GM23338 (cell line): ENCODE data around the gene PPCDC. TPM values are rescaled to one million over a fixed set of nuclear protein-coding genes. Genes with fewer than 3 reads are reported as not detected.
A peak's percentile ranks its signal among the peaks of the same experiment; 100 is the strongest.

Source experiments
- ATAC-seq: fragments of 200-7000 bp; cut with Tn5 transposase; 3 replicates; pipeline ENCODE4 v1.9.1; 2020
- DNase-seq: peaks from one replicate; pipeline ENCODE4 v3.0.0-alpha.2; 2015; ENCODE audit warnings: low spot score
- H2AFZ ChIP-seq: fragments of 200-600 bp; sonication (generic); 2 replicates; pipeline ENCODE4 v1.8.0; 2016; ENCODE audit warnings: antibody characterized with exemption, mild to moderate bottlenecking, moderate library complexity
- H3F3A ChIP-seq: fragments of 200-600 bp; sonication (generic); replicated peaks from 2 replicates; pipeline ENCODE4 v1.8.0; 2017; ENCODE audit warnings: antibody characterized with exemption, mixed run types, low read depth
- H3K27ac ChIP-seq: fragments of 200-600 bp; sonication (generic); 2 replicates; pipeline ENCODE4 v1.6.1; 2016; ENCODE audit warnings: low read depth
- H3K27me3 ChIP-seq: fragments of 200-600 bp; sonication (generic); 2 replicates; pipeline ENCODE4 v1.8.0; 2016; ENCODE audit warnings: mild to moderate bottlenecking, mixed run types, moderate library complexity; ENCODE audit not compliant: insufficient read depth
- H3K36me3 ChIP-seq: fragments of 200-600 bp; sonication (generic); 2 replicates; pipeline ENCODE4 v1.8.0; 2016; ENCODE audit warnings: mild to moderate bottlenecking; ENCODE audit not compliant: insufficient read depth
- H3K4me1 ChIP-seq: fragments of 200-600 bp; sonication (generic); 2 replicates; pipeline ENCODE4 v1.8.0; 2016; ENCODE audit warnings: mild to moderate bottlenecking, moderate library complexity; ENCODE audit not compliant: insufficient read depth
- H3K4me2 ChIP-seq: fragments of 200-600 bp; sonication (generic); 2 replicates; pipeline ENCODE4 v1.7.1; 2017; ENCODE audit warnings: mixed run types
- H3K4me3 ChIP-seq: fragments of 200-600 bp; sonication (generic); 2 replicates; pipeline ENCODE4 v1.6.1; 2016; ENCODE audit warnings: mixed run types
- H3K79me2 ChIP-seq: fragments of 200-600 bp; sonication (generic); replicated peaks from 2 replicates; pipeline ENCODE4 v1.8.0; 2017; ENCODE audit warnings: mild to moderate bottlenecking; ENCODE audit not compliant: insufficient read depth
- H3K9me2 ChIP-seq: fragments of 200-600 bp; sonication (generic); 2 replicates; pipeline ENCODE4 v1.8.0; 2017; ENCODE audit not compliant: insufficient read depth
- H4K20me1 ChIP-seq: fragments of 200-600 bp; sonication (generic); replicated peaks from 2 replicates; pipeline ENCODE4 v1.8.0; 2017; ENCODE audit warnings: mild to moderate bottlenecking; ENCODE audit not compliant: insufficient read depth
- H3K27ac Mint-ChIP-seq: 2 replicates; pipeline ENCODE4 v1.8.0; 2020; ENCODE audit warnings: inconsistent platforms, mild to moderate bottlenecking, moderate library complexity, mixed read lengths
- H3K27me3 Mint-ChIP-seq: 3 replicates; pipeline ENCODE4 v1.8.0; 2022; ENCODE audit warnings: low read depth, mild to moderate bottlenecking, moderate library complexity, mixed read lengths, inconsistent platforms; ENCODE audit not compliant: insufficient read depth, poor library complexity
- H3K36me3 Mint-ChIP-seq: 3 replicates; pipeline ENCODE4 v1.8.0; 2021; ENCODE audit warnings: low read depth, mild to moderate bottlenecking, inconsistent platforms, moderate library complexity, mixed read lengths
- H3K4me1 Mint-ChIP-seq: 3 replicates; pipeline ENCODE4 v1.8.0; 2020; ENCODE audit warnings: mild to moderate bottlenecking, inconsistent platforms, mixed read lengths
- H3K4me3 Mint-ChIP-seq: 3 replicates; pipeline ENCODE4 v1.8.0; 2021; ENCODE audit warnings: moderate library complexity, mild to moderate bottlenecking, inconsistent platforms, mixed read lengths
- H3K9me3 Mint-ChIP-seq: 3 replicates; pipeline ENCODE4 v1.8.0; 2020; ENCODE audit warnings: moderate library complexity, mild to moderate bottlenecking, inconsistent platforms, mixed read lengths
- CREB1 ChIP-seq: fragments of 250-450 bp; sonication (Bioruptor Pico); IDR thresholded peaks from 2 replicates; pipeline ENCODE4 v1.5.0; 2020; ENCODE audit warnings: low read depth, mild to moderate bottlenecking, moderate library complexity
- EZH2phosphoT487 ChIP-seq: fragments of 200-600 bp; sonication (generic); IDR thresholded peaks from one replicate; pipeline ENCODE4 v1.8.1; 2018; ENCODE audit warnings: antibody characterized with exemption; ENCODE audit not compliant: unreplicated experiment
- NANOG ChIP-seq: IDR thresholded peaks from 2 replicates; pipeline ENCODE4 v1.6.1; 2016; ENCODE audit warnings: antibody characterized with exemption, borderline replicate concordance
- POLR2AphosphoS5 ChIP-seq: IDR thresholded peaks from 2 replicates; pipeline ENCODE4 v1.6.1; 2016; ENCODE audit warnings: antibody characterized with exemption, low read depth
- ZNF331 ChIP-seq: fragments of 250-450 bp; sonication (Bioruptor Pico); IDR thresholded peaks from 2 replicates; pipeline ENCODE4 v1.5.0; 2020; ENCODE audit warnings: low read depth, mild to moderate bottlenecking, moderate library complexity
- polyA plus RNA-seq: library from polyadenylated mRNA; unstranded; fragments of >200 nt; fragmentation: Nextera tagmentation; extraction: Ambion mirVana; gene quantifications from 2 replicates; pipeline ENCODE4 v1.2.1, GENCODE V29; 2016
- total RNA-seq: library from RNA; depleted of rRNA; stranded (reverse); fragments of >200 nt; shearing (Covaris generic); gene quantifications from 2 replicates; pipeline ENCODE4 v1.2.3, GENCODE V29; 2014
- TF ChIP-seq, protein P1 (sequence below): IDR thresholded peaks from 2 replicates; pipeline ENCODE4 v1.6.1; 2016; ENCODE audit warnings: antibody characterized with exemption
- TF ChIP-seq, protein P2 (sequence below): fragments of 250-450 bp; sonication (Bioruptor Pico); IDR thresholded peaks from 2 replicates; pipeline ENCODE4 v1.5.0; 2020; ENCODE audit warnings: mild to moderate bottlenecking, moderate library complexity
- TF ChIP-seq, protein P3 (sequence below), 2 experiments: fragments of 200-600 bp in 1 of 2; sonication (generic) in 1 of 2; conservative IDR thresholded peaks; 2 replicates each; pipeline versions ENCODE4 v1.5.1 to v1.6.1; 2016 to 2017; ENCODE audit warnings: antibody characterized with exemption in 2 of 2, low read depth in 2 of 2, mild to moderate bottlenecking in 2 of 2, moderate library complexity in 1 of 2

Gene PPCDC
- total and polyA plus RNA-seq, 2 experiments from 2014 or later: 17.8 to 40.2 TPM

DNA sequence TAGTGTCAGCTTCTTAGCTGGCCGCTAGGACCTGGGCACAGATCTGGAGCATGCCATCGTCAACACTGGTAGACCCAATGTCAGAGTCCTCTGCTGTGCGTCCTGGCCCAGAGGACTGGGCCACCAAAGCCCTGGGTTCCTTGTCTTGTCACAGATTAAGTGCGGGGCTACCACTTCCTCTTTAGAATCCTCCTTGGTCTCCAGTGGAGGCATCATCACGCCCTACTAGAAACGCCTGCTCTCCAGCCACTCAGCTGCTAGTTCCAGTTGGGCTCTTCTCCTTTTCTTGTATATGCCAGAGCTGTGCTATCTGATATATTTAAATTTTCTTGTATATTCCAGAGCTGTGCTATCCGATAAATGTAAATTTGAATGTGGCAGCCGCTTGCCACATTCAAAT is 11.2 kb downstream of the PPCDC start (continued):
- TF ChIP-seq, protein P1, sequence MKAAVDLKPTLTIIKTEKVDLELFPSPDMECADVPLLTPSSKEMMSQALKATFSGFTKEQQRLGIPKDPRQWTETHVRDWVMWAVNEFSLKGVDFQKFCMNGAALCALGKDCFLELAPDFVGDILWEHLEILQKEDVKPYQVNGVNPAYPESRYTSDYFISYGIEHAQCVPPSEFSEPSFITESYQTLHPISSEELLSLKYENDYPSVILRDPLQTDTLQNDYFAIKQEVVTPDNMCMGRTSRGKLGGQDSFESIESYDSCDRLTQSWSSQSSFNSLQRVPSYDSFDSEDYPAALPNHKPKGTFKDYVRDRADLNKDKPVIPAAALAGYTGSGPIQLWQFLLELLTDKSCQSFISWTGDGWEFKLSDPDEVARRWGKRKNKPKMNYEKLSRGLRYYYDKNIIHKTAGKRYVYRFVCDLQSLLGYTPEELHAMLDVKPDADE: no peak
- no peak for TF ChIP-seq POLR2AphosphoS5
- no peak for TF ChIP-seq CREB1 (CRISPR knock-in tag)

DNA sequence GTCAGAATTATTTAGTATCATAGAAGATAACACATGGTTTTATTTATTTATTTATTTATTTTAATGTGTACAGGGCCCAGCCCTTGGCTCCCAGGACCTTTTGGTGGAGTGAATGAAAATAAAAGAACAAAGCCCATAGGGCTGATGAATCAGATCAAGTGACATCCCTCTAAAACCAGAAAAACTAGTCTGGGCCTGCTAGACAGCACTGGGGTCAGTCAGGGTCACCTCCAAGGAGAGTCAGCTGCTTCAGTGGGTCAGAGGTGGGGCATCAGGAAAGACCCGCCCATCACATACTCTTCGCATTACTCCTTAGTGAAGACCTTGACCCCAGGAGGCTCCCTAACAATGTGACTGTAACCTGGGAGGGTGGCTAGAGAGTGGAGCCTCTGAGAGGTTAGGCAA is 12.8 kb downstream of the PPCDC start:
- H3K36me3 ChIP-seq: no peaks in the 10 kb centered on the region
- TF ChIP-seq, protein P2, sequence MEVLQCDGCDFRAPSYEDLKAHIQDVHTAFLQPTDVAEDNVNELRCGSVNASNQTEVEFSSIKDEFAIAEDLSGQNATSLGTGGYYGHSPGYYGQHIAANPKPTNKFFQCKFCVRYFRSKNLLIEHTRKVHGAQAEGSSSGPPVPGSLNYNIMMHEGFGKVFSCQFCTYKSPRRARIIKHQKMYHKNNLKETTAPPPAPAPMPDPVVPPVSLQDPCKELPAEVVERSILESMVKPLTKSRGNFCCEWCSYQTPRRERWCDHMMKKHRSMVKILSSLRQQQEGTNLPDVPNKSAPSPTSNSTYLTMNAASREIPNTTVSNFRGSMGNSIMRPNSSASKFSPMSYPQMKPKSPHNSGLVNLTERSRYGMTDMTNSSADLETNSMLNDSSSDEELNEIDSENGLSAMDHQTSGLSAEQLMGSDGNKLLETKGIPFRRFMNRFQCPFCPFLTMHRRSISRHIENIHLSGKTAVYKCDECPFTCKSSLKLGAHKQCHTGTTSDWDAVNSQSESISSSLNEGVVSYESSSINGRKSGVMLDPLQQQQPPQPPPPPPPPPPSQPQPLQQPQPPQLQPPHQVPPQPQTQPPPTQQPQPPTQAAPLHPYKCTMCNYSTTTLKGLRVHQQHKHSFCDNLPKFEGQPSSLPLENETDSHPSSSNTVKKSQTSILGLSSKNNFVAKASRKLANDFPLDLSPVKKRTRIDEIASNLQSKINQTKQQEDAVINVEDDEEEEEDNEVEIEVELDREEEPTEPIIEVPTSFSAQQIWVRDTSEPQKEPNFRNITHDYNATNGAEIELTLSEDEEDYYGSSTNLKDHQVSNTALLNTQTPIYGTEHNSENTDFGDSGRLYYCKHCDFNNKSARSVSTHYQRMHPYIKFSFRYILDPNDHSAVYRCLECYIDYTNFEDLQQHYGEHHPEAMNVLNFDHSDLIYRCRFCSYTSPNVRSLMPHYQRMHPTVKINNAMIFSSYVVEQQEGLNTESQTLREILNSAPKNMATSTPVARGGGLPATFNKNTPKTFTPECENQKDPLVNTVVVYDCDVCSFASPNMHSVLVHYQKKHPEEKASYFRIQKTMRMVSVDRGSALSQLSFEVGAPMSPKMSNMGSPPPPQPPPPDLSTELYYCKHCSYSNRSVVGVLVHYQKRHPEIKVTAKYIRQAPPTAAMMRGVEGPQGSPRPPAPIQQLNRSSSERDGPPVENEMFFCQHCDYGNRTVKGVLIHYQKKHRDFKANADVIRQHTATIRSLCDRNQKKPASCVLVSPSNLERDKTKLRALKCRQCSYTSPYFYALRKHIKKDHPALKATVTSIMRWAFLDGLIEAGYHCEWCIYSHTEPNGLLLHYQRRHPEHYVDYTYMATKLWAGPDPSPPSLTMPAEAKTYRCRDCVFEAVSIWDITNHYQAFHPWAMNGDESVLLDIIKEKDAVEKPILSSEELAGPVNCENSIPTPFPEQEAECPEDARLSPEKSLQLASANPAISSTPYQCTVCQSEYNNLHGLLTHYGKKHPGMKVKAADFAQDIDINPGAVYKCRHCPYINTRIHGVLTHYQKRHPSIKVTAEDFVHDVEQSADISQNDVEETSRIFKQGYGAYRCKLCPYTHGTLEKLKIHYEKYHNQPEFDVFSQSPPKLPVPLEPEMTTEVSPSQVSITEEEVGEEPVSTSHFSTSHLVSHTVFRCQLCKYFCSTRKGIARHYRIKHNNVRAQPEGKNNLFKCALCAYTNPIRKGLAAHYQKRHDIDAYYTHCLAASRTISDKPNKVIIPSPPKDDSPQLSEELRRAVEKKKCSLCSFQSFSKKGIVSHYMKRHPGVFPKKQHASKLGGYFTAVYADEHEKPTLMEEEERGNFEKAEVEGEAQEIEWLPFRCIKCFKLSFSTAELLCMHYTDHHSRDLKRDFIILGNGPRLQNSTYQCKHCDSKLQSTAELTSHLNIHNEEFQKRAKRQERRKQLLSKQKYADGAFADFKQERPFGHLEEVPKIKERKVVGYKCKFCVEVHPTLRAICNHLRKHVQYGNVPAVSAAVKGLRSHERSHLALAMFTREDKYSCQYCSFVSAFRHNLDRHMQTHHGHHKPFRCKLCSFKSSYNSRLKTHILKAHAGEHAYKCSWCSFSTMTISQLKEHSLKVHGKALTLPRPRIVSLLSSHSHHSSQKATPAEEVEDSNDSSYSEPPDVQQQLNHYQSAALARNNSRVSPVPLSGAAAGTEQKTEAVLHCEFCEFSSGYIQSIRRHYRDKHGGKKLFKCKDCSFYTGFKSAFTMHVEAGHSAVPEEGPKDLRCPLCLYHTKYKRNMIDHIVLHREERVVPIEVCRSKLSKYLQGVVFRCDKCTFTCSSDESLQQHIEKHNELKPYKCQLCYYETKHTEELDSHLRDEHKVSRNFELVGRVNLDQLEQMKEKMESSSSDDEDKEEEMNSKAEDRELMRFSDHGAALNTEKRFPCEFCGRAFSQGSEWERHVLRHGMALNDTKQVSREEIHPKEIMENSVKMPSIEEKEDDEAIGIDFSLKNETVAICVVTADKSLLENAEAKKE (CRISPR knock-in tag): peak; percentile 39; the same call in 1 of the 2 replicates
- TF ChIP-seq, protein P3, sequence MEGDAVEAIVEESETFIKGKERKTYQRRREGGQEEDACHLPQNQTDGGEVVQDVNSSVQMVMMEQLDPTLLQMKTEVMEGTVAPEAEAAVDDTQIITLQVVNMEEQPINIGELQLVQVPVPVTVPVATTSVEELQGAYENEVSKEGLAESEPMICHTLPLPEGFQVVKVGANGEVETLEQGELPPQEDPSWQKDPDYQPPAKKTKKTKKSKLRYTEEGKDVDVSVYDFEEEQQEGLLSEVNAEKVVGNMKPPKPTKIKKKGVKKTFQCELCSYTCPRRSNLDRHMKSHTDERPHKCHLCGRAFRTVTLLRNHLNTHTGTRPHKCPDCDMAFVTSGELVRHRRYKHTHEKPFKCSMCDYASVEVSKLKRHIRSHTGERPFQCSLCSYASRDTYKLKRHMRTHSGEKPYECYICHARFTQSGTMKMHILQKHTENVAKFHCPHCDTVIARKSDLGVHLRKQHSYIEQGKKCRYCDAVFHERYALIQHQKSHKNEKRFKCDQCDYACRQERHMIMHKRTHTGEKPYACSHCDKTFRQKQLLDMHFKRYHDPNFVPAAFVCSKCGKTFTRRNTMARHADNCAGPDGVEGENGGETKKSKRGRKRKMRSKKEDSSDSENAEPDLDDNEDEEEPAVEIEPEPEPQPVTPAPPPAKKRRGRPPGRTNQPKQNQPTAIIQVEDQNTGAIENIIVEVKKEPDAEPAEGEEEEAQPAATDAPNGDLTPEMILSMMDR (conservative IDR thresholded peaks at IDR 0.05; ENCODE audit: low read depth in 2 of 2): no peak
- no peak for TF ChIP-seq NANOG
- TF ChIP-seq, protein P1: no peak
- no peak for TF ChIP-seq ZNF331 (CRISPR knock-in tag)
- TF ChIP-seq EZH2phosphoT487: no peak
- H3K27ac ChIP-seq: no peak overlapping the region
- H3K27me3 Mint-ChIP-seq: peaks cover 2% of the 10 kb centered on the region
- H3K9me2 ChIP-seq: no peaks in the 10 kb centered on the region
- ATAC-seq (peak; percentile 98), DNase-seq (peak; percentile 91)
- H3K27me3 ChIP-seq: no peaks in the 10 kb centered on the region
- no peak overlapping the region; the same call in 2 of the 3 replicates for H3K4me3 Mint-ChIP-seq
- no peak overlapping the region for H3K4me3 ChIP-seq
- H3K4me1 Mint-ChIP-seq: peaks cover 42% of the 10 kb centered on the region
- peaks cover 14% of the 10 kb centered on the region; the same call in 1 of the 2 replicates for H3K79me2 ChIP-seq
- peaks cover 21% of the 10 kb centered on the region for H3K4me1 ChIP-seq
- no peak overlapping the region for H3K4me2 ChIP-seq
- H4K20me1 ChIP-seq: peaks cover 3% of the 10 kb centered on the region; the same call in 1 of the 2 replicates
- H3K27ac Mint-ChIP-seq: no peak overlapping the region
- H3K36me3 Mint-ChIP-seq: peaks cover 11% of the 10 kb centered on the region
- no peaks in the 10 kb centered on the region; the same call in 2 of the 3 replicates for H3K9me3 Mint-ChIP-seq
- no peak overlapping the region for H2AFZ ChIP-seq
- H3F3A ChIP-seq: no peaks in the 10 kb centered on the region
